Erythroblast (primary cell): Measurements from ENCODE around the gene ERC2.

Experiments
- GATA1 ChIP-seq: IDR thresholded peaks from 2 replicates; pipeline ENCODE4 v1.6.1; 2011; ENCODE audit warnings: low read depth, mild to moderate bottlenecking, control low read depth, low read length, moderate library complexity
- POLR2A ChIP-seq: IDR thresholded peaks from 2 replicates; pipeline ENCODE4 v1.6.1; 2011; ENCODE audit warnings: mild to moderate bottlenecking, low read length

- no peak for TF ChIP-seq POLR2A
- no peak for TF ChIP-seq GATA1
Measured at GRCh38 chr3:55858302-55858701, 610.0 kb downstream of the ERC2 start.
